ENCODE results near the gene YPEL4.
"Not testable (repeated sequence)": the region's sequence is repeated elsewhere in the genome, so short reads cannot be mapped to it uniquely, and the experiment has no call there.

Gene YPEL4

GRCh38 chr11:57653163-57653562, 3.5 kb upstream of the YPEL4 start:
- TF ChIP-seq ELF4 (IDR thresholded peaks at IDR 0.05) (no peak), SUZ12 (IDR thresholded peaks at IDR 0.05) (no peak), PKNOX1 (IDR thresholded peaks at IDR 0.05) (no peak), NFRKB (IDR thresholded peaks at IDR 0.05) (no peak), TARDBP (IDR thresholded peaks at IDR 0.05) (no peak), ZNF384 (IDR thresholded peaks at IDR 0.05) (no peak), FOXM1 (IDR thresholded peaks at IDR 0.05; ENCODE audit: borderline replicate concordance) (no peak), ARNT (IDR thresholded peaks at IDR 0.05) (no peak), SP1 (IDR thresholded peaks at IDR 0.05) (no peak), FOXK2 (IDR thresholded peaks at IDR 0.05) (no peak), LEF1 (IDR thresholded peaks at IDR 0.05; ENCODE audit: borderline replicate concordance) (no peak)
- DNase-seq (ENCODE audit: extremely low spot score), result no peak
- CTCF ChIA-PET, result interaction anchor here (0.6 kb wide), 1 partner anchor 90 kb away, joined by 5 read pairs; no protein-coding TSS in a partner anchor
- POLR2A ChIA-PET, result no interaction called here

GRCh38 chr11:57652662-57653061, 3.0 kb upstream of the YPEL4 start:
- TF ChIP-seq PKNOX1 (IDR thresholded peaks at IDR 0.05) (no peak), ELF4 (IDR thresholded peaks at IDR 0.05) (no peak), LEF1 (IDR thresholded peaks at IDR 0.05; ENCODE audit: borderline replicate concordance) (no peak), FOXK2 (IDR thresholded peaks at IDR 0.05) (no peak), CTBP1 (IDR thresholded peaks at IDR 0.05; ENCODE audit: borderline replicate concordance) (no peak), FOXM1 (IDR thresholded peaks at IDR 0.05; ENCODE audit: borderline replicate concordance) (no peak), ARNT (IDR thresholded peaks at IDR 0.05) (no peak), TARDBP (IDR thresholded peaks at IDR 0.05) (no peak), L3MBTL2 (conservative IDR thresholded peaks at IDR 0.05) (no peak), SUZ12 (IDR thresholded peaks at IDR 0.05) (no peak), BHLHE40 (IDR thresholded peaks at IDR 0.05; ENCODE audit: borderline replicate concordance) (no peak), SP1 (IDR thresholded peaks at IDR 0.05) (no peak), ZNF384 (IDR thresholded peaks at IDR 0.05) (no peak), NFRKB (IDR thresholded peaks at IDR 0.05) (no peak), FOXA1 (IDR thresholded peaks at IDR 0.05) (no peak), HDGF (IDR thresholded peaks at IDR 0.05; ENCODE audit: borderline replicate concordance) (no peak)
- CTCF ChIA-PET, result interaction anchor here (0.6 to 1.2 kb wide), 2 partner anchors 11 to 90 kb away, joined by 3 to 5 read pairs; no protein-coding TSS in a partner anchor
- POLR2A ChIA-PET, result no interaction called here
- no peak for DNase-seq (ENCODE audit: extremely low spot score)

- DNase-seq (ENCODE audit: extremely low spot score); POLR2A ChIA-PET: not testable (repeated sequence)
- CTCF ChIA-PET, result interaction anchor here (1.2 kb wide), 1 partner anchor 11 kb away, joined by 3 read pairs; no protein-coding TSS in a partner anchor
Observed at GRCh38 chr11:57652230-57652629, 2.5 kb upstream of the YPEL4 start.

GRCh38 chr11:57651408-57651807, 1.7 kb upstream of the YPEL4 start:
- ChIA-PET POLR2A (no interaction called here), CTCF (no interaction called here)
- no peak for DNase-seq (ENCODE audit: extremely low spot score)
- no peak for TF ChIP-seq ZNF384 (IDR thresholded peaks at IDR 0.05)
- TF ChIP-seq SUZ12 (IDR thresholded peaks at IDR 0.05), result no peak
- TF ChIP-seq SP1 (IDR thresholded peaks at IDR 0.05), result no peak
- no peak for TF ChIP-seq NFRKB (IDR thresholded peaks at IDR 0.05)
- TF ChIP-seq HDGF (IDR thresholded peaks at IDR 0.05; ENCODE audit: borderline replicate concordance), result no peak
- TF ChIP-seq PKNOX1 (IDR thresholded peaks at IDR 0.05), result no peak
- TF ChIP-seq LEF1 (IDR thresholded peaks at IDR 0.05; ENCODE audit: borderline replicate concordance), result no peak
- no peak for TF ChIP-seq BHLHE40 (IDR thresholded peaks at IDR 0.05; ENCODE audit: borderline replicate concordance)
- no peak for TF ChIP-seq FOXA1 (IDR thresholded peaks at IDR 0.05)
- no peak for TF ChIP-seq TARDBP (IDR thresholded peaks at IDR 0.05)
- no peak for TF ChIP-seq CTBP1 (IDR thresholded peaks at IDR 0.05; ENCODE audit: borderline replicate concordance)
- no peak for TF ChIP-seq L3MBTL2 (conservative IDR thresholded peaks at IDR 0.05)
- no peak for TF ChIP-seq ELF4 (IDR thresholded peaks at IDR 0.05)
- TF ChIP-seq ARNT (IDR thresholded peaks at IDR 0.05), result no peak
- no peak for TF ChIP-seq FOXM1 (IDR thresholded peaks at IDR 0.05; ENCODE audit: borderline replicate concordance)
- TF ChIP-seq FOXK2 (IDR thresholded peaks at IDR 0.05), result no peak

GRCh38 chr11:57650739-57651090, 1.0 kb upstream of the YPEL4 start:
- DNase-seq (ENCODE audit: extremely low spot score), result no peak
- TF ChIP-seq ELF4 (IDR thresholded peaks at IDR 0.05) (no peak), CTBP1 (IDR thresholded peaks at IDR 0.05; ENCODE audit: borderline replicate concordance) (no peak), NFRKB (IDR thresholded peaks at IDR 0.05) (no peak), BHLHE40 (IDR thresholded peaks at IDR 0.05; ENCODE audit: borderline replicate concordance) (no peak), SP1 (IDR thresholded peaks at IDR 0.05) (no peak), FOXK2 (IDR thresholded peaks at IDR 0.05) (no peak)
- ChIA-PET CTCF (no interaction called here), POLR2A (no interaction called here)

GRCh38 chr11:57648801-57649735, 644 bp downstream of the YPEL4 start:
- POLR2A ChIA-PET, result no interaction called here
- CTCF ChIA-PET, result interaction anchor here (0.5 to 1.8 kb wide), 5 partner anchors 8 to 122 kb away, joined by 3 to 7 read pairs (median 3); partner anchors contain the start of gene UBE2L6
- TF ChIP-seq SUZ12 (IDR thresholded peaks at IDR 0.05) (no peak), SP1 (IDR thresholded peaks at IDR 0.05) (no peak), ARNT (IDR thresholded peaks at IDR 0.05) (no peak), NFRKB (IDR thresholded peaks at IDR 0.05) (no peak), TARDBP (IDR thresholded peaks at IDR 0.05) (no peak), HDGF (IDR thresholded peaks at IDR 0.05; ENCODE audit: borderline replicate concordance) (no peak)
- DNase-seq (ENCODE audit: extremely low spot score), result no peak

Data from HEK293T (cell line).